BE2C (cell line): Measurements from ENCODE around the gene RACGAP1.
A peak's percentile ranks its signal among the peaks of the same experiment; 100 is the strongest.
"Not testable (repeated sequence)": the region's sequence is repeated elsewhere in the genome, so short reads cannot be mapped to it uniquely, and the experiment has no call there.

Experiments
- DNase-seq: peaks from one replicate; pipeline ENCODE4 v3.0.0-alpha.2; 2020
- H3K27me3 ChIP-seq: fragments of 250-450 bp; sonication (Bioruptor Pico); 2 replicates; pipeline ENCODE4 v1.5.1; 2020; ENCODE audit warnings: mild to moderate bottlenecking
- H3K36me3 ChIP-seq: fragments of 250-450 bp; sonication (Bioruptor Pico); 2 replicates; pipeline ENCODE4 v1.5.1; 2020; ENCODE audit warnings: mild to moderate bottlenecking
- H3K4me1 ChIP-seq: fragments of 250-450 bp; sonication (Bioruptor Pico); 2 replicates; pipeline ENCODE4 v1.5.1; 2020
- H3K4me3 ChIP-seq: 2 replicates; pipeline ENCODE4 v1.5.1; 2011; ENCODE audit warnings: low read depth, low read length
- H3K9me3 ChIP-seq: fragments of 250-450 bp; sonication (Bioruptor Pico); 2 replicates; pipeline ENCODE4 v1.5.1; 2020
- CTCF ChIP-seq: IDR thresholded peaks from 2 replicates; pipeline ENCODE4 v1.5.1; 2012; ENCODE audit warnings: mild to moderate bottlenecking, low read depth, low read length

RACGAP1 gene

DNA sequence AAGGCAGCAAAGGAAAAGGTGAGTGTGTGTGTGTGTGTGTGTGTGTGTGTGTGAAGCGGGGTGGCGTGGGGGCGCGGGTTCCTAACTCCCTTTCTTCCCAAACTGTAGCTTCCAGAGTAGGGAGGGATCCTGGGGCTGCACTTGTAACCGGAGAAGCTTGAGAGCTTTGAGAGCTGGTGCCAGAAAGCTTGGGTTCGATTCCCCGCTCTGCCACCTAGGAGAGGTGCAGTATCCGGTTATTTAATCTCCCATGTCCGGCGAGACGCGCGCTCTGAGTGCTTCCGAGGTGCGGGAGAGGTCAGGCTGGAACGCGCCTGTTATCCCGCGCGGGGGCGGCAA is 7.2 kb upstream of the RACGAP1 start:
- no peaks in the 10 kb centered on the region; the same call in 1 of the 2 replicates for H3K9me3 ChIP-seq
- no peaks in the 10 kb centered on the region for H3K27me3 ChIP-seq
- H3K36me3 ChIP-seq: no peaks in the 10 kb centered on the region
- TF ChIP-seq CTCF: no peak
- H3K4me1 ChIP-seq: no peaks in the 10 kb centered on the region
- H3K4me3 ChIP-seq: no peak overlapping the region
- DNase-seq: no peak

GRCh38 chr12:50030449-50030848 is 5.2 kb upstream of the RACGAP1 start:
- H3K9me3 ChIP-seq, DNase-seq, H3K36me3 ChIP-seq, H3K27me3 ChIP-seq, H3K4me1 ChIP-seq, H3K4me3 ChIP-seq: not testable (repeated sequence)

DNA sequence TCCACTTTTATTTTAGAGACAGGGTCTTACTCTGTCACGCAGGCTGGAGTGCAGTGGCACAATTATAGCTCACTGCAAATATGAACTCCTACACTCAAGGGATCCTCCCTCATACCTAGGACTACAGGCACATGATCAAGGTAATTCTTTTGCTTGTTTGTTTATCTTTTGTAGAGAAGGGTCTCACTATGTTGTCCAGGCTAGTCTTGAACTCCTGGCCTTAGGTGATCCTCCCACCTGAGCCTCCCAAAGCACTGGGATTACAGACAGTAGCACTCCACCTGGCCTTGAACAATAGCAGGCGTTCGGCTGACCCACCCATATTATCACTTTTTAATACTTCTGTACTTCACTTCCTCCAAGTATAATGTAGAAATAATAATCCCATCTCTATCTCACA is 1.4 kb upstream of the RACGAP1 start:
- Histone ChIP-seq H3K4me3 (no peak overlapping the region), H3K36me3 (peaks cover 18% of the 10 kb centered on the region), H3K27me3 (no peaks in the 10 kb centered on the region), H3K4me1 (peaks cover 8% of the 10 kb centered on the region; the same call in 1 of the 2 replicates), H3K9me3 (no peaks in the 10 kb centered on the region)
- DNase-seq: no peak
- no peak for TF ChIP-seq CTCF

- Histone ChIP-seq H3K36me3 (peaks cover 28% of the 10 kb centered on the region), H3K4me3 (peak overlapping the region; percentile 83), H3K27me3 (no peaks in the 10 kb centered on the region), H3K9me3 (no peaks in the 10 kb centered on the region), H3K4me1 (peaks cover 19% of the 10 kb centered on the region; the same call in 1 of the 2 replicates)
- no peak for TF ChIP-seq CTCF
- peak; percentile 21 for DNase-seq
Observed at GRCh38 chr12:50024805-50025186, 498 bp downstream of the RACGAP1 start.

- Histone ChIP-seq H3K27me3 (no peaks in the 10 kb centered on the region), H3K4me3 (peak overlapping the region; percentile 83), H3K9me3 (no peaks in the 10 kb centered on the region), H3K4me1 (peaks cover 19% of the 10 kb centered on the region; the same call in 1 of the 2 replicates), H3K36me3 (peaks cover 28% of the 10 kb centered on the region)
- no peak for DNase-seq
- no peak for TF ChIP-seq CTCF
Observed at GRCh38 chr12:50024227-50024626, 1.1 kb downstream of the RACGAP1 start.

DNA sequence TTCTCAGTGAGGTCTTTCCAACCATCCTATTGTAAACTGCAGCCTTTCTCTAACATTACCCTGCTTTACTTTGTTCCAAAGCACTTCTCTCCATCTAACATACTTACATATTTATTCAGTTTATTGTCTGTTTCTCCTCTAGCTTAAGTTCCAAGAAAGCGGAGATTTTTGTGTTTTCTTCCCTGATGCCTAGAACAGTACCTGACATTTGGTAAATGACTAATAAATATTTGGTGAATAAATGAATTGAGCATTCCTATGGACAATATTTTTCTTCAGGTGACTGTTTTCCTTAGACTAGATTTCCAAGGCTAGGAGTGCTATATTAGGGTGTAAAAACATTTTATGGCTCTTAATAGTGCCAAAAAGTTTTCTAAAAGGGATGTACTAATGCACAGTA is 2.4 kb downstream of the RACGAP1 start:
- Histone ChIP-seq H3K4me3 (no peak overlapping the region), H3K9me3 (no peaks in the 10 kb centered on the region), H3K36me3 (peaks cover 28% of the 10 kb centered on the region), H3K4me1 (peaks cover 19% of the 10 kb centered on the region; the same call in 1 of the 2 replicates), H3K27me3 (no peaks in the 10 kb centered on the region)
- DNase-seq: no peak
- no peak for TF ChIP-seq CTCF

- no peaks in the 10 kb centered on the region for H3K27me3 ChIP-seq
- H3K36me3 ChIP-seq: peaks cover 45% of the 10 kb centered on the region
- H3K9me3 ChIP-seq: no peaks in the 10 kb centered on the region
- TF ChIP-seq CTCF: no peak
- DNase-seq: no peak
- H3K4me3 ChIP-seq: no peak overlapping the region
- H3K4me1 ChIP-seq: peaks cover 26% of the 10 kb centered on the region
Observed at GRCh38 chr12:50021031-50021430, 4.3 kb downstream of the RACGAP1 start.
